Measurements from ENCODE around the gene RBM33. TPM values are rescaled to one million over a fixed set of nuclear protein-coding genes. Genes with fewer than 3 reads are reported as not detected.
A peak's percentile ranks its signal among the peaks of the same experiment; 100 is the strongest.

The RBM33 gene
- total and polyA plus RNA-seq, 8 donors: 7.5 to 182 (median 60.5) TPM

DNA sequence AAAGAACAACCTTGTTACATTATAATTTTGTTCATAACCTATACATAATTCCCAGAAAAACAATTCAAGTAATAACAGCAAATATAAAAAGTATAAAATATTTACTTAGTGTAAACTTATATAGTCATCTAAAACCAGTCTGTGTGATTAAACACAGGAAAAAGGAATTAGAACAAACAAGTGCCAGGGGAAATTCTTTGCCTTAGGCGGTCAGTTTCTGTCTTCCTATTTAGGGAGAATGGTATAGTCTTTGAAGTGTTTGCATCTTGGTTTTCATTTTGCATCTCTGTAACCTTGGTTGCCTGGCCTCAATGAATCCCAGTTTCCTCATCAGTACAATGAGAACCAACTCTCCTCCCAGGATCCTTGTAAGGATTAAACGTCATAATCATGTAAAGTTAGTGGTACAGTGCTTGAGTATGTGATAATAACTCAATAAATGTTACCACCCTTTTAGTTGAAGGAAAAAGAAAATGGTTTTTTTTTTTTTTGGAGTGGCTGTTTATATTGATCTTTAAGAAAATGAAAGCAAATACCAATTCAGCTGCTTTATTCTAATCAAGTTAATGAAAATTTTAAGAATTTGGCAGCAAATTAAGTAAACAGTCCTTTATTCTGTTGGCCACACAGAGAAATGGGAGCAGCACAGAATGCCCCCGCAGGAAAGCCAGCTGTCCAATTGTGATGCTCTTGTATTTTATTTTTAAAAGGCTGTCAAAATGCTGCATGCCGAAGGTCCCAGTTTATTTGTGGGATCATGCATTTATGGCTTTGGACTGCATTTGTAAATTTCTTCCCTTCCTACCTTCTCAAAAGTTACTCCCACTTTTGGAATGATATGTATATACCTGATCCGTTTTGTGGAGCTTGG lies 106.0 kb downstream of the RBM33 start:
- H3K27ac ChIP-seq: no peak overlapping the region
- WGBS, 5 donors: 57 to 67% (median 64%) methylated on average over 5 of the region's 5 CpGs
- no peak overlapping the region for H3K4me3 ChIP-seq
- H3K4me1 ChIP-seq: peaks cover 21 to 92% (median 56%) of the 10 kb centered on the region in 4 donors
- intact Hi-C loops (cut with DNase I; ENCODE audit: low total_unique reads): no loop called here
- H3K27me3 ChIP-seq: no peaks in the 10 kb centered on the region
- H3K9me3 ChIP-seq: no peaks in the 10 kb centered on the region
- no peak for DNase-seq
- H3K36me3 ChIP-seq: peaks cover 11 to 23% (median 16%) of the 10 kb centered on the region in 4 donors
- no peak for TF ChIP-seq EP300 (IDR thresholded peaks at IDR 0.05)
- no peak for TF ChIP-seq CTCF (IDR thresholded peaks at IDR 0.05)
- no peak for TF ChIP-seq POLR2AphosphoS5 (IDR thresholded peaks at IDR 0.05)
- no peak for TF ChIP-seq POLR2A (IDR thresholded peaks at IDR 0.05)

GRCh38 chr7:155751409-155751808 lies 106.9 kb downstream of the RBM33 start:
- no peak for TF ChIP-seq POLR2A (IDR thresholded peaks at IDR 0.05)
- TF ChIP-seq POLR2AphosphoS5 (IDR thresholded peaks at IDR 0.05): no peak
- no peak for TF ChIP-seq EP300 (IDR thresholded peaks at IDR 0.05)
- TF ChIP-seq CTCF (IDR thresholded peaks at IDR 0.05): no peak
- intact Hi-C loops (cut with DNase I; ENCODE audit: low total_unique reads): no loop called here
- Histone ChIP-seq H3K4me3 (no peak overlapping the region), H3K27me3 (no peaks in the 10 kb centered on the region), H3K9me3 (no peaks in the 10 kb centered on the region), H3K4me1 (peaks cover 21 to 96% (median 60%) of the 10 kb centered on the region in 4 donors), H3K27ac (no peak overlapping the region), H3K36me3 (peaks cover 2 to 14% (median 7%) of the 10 kb centered on the region in 4 donors)
- WGBS, 5 donors: 75 to 86% (median 80%) methylated on average over 4 of the region's 4 CpGs
- DNase-seq: no peak

GRCh38 chr7:155752756-155753445 lies 108.4 kb downstream of the RBM33 start:
- peak overlapping the region in 1 of 5 donors; percentile 31 for H3K27ac ChIP-seq
- WGBS, 5 donors: 81 to 86% (median 85%) methylated on average over 9 of the region's 9 CpGs
- DNase-seq: no peak

More at GRCh38 chr7:155752756-155753445, 108.4 kb downstream of the RBM33 start:
- no peaks in the 10 kb centered on the region for H3K9me3 ChIP-seq
- H3K36me3 ChIP-seq: peaks cover 0 to 7% (median 2%) of the 10 kb centered on the region in 4 donors
- TF ChIP-seq POLR2AphosphoS5 (IDR thresholded peaks at IDR 0.05): no peak
- no peak for TF ChIP-seq POLR2A (IDR thresholded peaks at IDR 0.05)
- TF ChIP-seq CTCF (IDR thresholded peaks at IDR 0.05): no peak
- TF ChIP-seq EP300 (IDR thresholded peaks at IDR 0.05): no peak
- no peak overlapping the region for H3K4me3 ChIP-seq
- peaks cover 21 to 85% (median 61%) of the 10 kb centered on the region in 4 donors for H3K4me1 ChIP-seq
- intact Hi-C loops (cut with DNase I; ENCODE audit: low total_unique reads): no loop called here
- H3K27me3 ChIP-seq: no peaks in the 10 kb centered on the region
